ENCODE data around the gene SOWAHC.

Gene SOWAHC

DNA sequence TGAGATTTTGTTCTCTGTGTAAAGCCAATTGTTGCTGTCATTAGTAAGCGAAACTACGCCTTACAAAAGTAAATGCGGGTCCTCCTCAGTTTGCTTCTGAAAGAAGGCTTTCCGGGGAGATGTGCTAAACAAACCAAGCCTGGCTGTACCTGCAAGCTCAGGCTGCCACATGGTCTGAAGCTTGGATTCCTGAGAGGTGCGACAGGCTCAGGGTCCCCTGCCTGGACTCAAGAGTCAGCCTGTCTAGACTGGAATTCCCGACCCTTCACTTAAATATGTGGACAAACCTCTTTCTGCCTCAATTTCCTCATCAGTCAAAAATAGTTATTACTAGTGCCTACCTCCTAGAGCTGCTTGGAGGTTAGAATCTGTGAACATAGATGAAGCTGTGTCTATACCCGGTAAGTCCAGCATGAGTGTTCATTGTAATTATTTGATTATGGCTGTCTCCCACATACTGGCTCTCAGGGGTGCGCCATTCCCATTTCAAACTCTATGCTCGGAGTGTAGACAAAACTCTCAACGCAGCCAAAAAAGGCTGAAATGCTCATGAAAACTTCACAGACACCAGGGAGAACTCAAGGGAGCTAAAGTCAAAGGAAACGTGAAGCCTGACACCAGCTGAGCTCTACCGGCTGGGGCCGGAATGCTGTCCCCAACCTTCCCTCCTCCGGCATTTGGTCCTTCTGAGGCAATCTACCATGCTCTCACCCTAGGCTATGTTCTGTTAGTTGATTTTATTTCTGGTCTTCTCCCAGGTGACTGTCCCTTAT is 31.4 kb downstream of the SOWAHC start:
- no peak for TF ChIP-seq JUND (IDR thresholded peaks at IDR 0.05; ENCODE audit: low read depth)
- DNase-seq (ENCODE audit: low read depth in 1 of 2, low spot score in 1 of 2), result no peak
- in situ Hi-C loops (cut with HindIII; ENCODE audit: low pct_unique_long_range_greater_than_20kb, low sequenced_read_pairs), result no loop called here

- DNase-seq (ENCODE audit: low read depth in 1 of 2, low spot score in 1 of 2), result no peak
- no peak for TF ChIP-seq JUND (IDR thresholded peaks at IDR 0.05; ENCODE audit: low read depth)
- in situ Hi-C loops (cut with HindIII; ENCODE audit: low pct_unique_long_range_greater_than_20kb, low sequenced_read_pairs), result no loop called here
Observed at GRCh38 chr2:109646961-109647360, 32.8 kb downstream of the SOWAHC start.

GRCh38 chr2:109647636-109648035 is 33.5 kb downstream of the SOWAHC start:
- no peak for TF ChIP-seq JUND (IDR thresholded peaks at IDR 0.05; ENCODE audit: low read depth)
- in situ Hi-C loops (cut with HindIII; ENCODE audit: low pct_unique_long_range_greater_than_20kb, low sequenced_read_pairs), result no loop called here
- DNase-seq (ENCODE audit: low read depth in 1 of 2, low spot score in 1 of 2), result no peak

DNA sequence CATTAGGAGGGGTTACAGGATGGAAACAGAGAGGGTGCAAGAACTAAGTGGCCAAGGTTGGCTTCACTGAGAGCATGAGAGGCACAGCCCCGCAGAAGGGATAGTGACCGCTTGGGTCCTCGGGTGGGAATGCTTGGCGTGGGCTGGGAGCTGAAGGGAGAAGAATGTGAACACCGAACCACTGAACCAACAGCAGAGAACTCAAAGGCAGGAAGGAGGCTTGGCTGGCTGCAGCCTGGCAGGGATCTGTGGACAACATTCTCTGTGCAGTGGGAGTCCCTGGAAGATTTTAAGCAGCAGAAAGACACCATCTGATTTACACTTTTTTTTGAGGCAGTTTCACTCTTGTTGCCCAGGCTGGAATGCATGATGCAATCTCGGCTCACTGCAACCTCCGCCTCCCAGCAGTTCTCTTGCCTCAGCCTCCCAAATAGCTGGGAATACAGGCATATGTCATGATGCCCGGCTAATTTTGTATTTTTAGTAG is 33.9 kb downstream of the SOWAHC start:
- DNase-seq (ENCODE audit: low read depth in 1 of 2, low spot score in 1 of 2), result no peak

DNA sequence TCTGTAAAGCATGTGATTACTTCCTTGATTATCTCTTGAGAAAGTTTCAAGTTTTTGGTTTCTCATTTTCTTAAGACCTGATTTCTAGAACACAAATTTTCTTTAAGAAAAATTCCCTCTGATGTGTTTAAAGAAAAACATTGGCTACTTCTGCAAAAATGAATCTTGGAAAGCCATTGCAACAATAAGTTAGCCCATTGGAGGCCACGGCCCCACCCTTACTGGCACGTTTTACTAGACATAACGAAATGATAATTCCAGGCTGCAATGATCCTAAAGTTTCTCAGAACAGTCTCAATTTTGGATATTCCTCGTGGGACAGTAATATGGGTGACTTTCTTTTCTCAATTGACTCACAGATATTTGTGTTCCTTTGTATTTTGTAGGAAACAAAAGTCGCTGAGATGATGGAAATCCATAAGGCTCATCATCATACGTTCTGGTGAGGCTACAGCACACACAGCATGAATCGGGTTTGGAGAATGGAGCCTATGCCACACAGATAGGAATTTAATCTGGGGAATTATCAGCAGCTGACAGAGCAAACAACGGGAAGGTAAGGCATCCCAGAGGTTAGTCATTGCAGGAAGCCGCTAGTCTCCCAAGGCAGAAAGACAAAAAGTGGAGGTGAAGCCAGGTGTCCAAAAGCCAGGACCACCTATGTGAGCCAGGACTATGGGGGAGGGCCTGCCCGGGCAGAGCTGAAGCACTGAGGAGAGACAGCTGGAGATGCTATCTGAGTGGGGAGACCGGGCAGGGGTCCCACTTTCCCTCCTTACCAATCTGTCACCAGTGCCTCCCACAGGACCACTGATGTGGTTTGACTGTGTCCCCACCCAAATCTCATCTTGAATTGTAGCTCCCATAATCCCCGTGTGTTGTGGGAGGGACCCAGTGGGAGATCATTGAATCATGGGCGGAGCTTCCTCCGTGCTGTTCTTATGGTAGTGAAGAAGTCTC is 35.9 kb downstream of the SOWAHC start:
- TF ChIP-seq JUND (IDR thresholded peaks at IDR 0.05; ENCODE audit: low read depth), result no peak
- in situ Hi-C loops (cut with HindIII; ENCODE audit: low pct_unique_long_range_greater_than_20kb, low sequenced_read_pairs), result no loop called here

More for the DNA sequence above, 33.9 kb downstream of the SOWAHC start:
- no peak for TF ChIP-seq JUND (IDR thresholded peaks at IDR 0.05; ENCODE audit: low read depth)
- in situ Hi-C loops (cut with HindIII; ENCODE audit: low pct_unique_long_range_greater_than_20kb, low sequenced_read_pairs), result no loop called here

DNA sequence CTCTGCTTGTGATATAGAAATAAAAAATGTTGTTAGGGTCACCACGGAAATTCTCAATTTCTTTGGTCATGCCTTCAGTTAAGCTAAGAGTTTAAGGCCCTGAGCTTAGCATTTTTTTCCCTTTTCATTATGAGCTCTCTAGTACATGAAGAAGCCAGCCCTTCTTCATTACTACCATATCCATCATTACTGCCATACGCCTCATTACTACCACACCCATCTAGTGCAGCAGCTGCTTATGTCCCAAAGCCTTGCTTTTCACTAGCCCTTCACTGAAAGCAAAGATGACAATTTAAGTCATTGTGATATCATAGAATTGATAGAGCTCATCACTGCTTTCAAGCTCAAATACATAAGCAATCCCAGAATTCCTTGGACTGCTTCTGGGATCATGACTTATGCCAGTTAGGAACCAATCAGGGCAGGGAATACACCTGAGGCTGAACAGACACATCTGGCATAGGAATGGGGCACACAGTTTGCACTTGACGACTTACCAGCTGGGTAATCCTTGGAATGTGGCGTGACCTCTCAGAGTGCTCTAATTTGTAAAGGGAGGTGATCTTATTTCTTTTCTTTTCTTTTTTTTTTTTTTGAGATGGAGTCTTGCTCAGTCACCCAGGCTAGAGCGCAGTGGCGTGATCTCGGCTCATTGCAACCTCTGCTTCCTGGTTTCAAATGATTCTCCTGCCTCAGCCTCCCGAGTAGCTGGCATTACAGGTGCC is 40.3 kb downstream of the SOWAHC start:
- DNase-seq (ENCODE audit: low read depth in 1 of 2, low spot score in 1 of 2), result no peak
- TF ChIP-seq JUND (IDR thresholded peaks at IDR 0.05; ENCODE audit: low read depth), result no peak
- in situ Hi-C loops (cut with HindIII; ENCODE audit: low pct_unique_long_range_greater_than_20kb, low sequenced_read_pairs), result no loop called here

More for the DNA sequence above, 35.9 kb downstream of the SOWAHC start:
- peak in 1 of 2 experiments; percentile 33 for DNase-seq (ENCODE audit: low read depth in 1 of 2, low spot score in 1 of 2)

GRCh38 chr2:109655287-109655686 is 41.1 kb downstream of the SOWAHC start:
- no peak for DNase-seq (ENCODE audit: low read depth in 1 of 2, low spot score in 1 of 2)
- no peak for TF ChIP-seq JUND (IDR thresholded peaks at IDR 0.05; ENCODE audit: low read depth)
- in situ Hi-C loops (cut with HindIII; ENCODE audit: low pct_unique_long_range_greater_than_20kb, low sequenced_read_pairs), result no loop called here

DNA sequence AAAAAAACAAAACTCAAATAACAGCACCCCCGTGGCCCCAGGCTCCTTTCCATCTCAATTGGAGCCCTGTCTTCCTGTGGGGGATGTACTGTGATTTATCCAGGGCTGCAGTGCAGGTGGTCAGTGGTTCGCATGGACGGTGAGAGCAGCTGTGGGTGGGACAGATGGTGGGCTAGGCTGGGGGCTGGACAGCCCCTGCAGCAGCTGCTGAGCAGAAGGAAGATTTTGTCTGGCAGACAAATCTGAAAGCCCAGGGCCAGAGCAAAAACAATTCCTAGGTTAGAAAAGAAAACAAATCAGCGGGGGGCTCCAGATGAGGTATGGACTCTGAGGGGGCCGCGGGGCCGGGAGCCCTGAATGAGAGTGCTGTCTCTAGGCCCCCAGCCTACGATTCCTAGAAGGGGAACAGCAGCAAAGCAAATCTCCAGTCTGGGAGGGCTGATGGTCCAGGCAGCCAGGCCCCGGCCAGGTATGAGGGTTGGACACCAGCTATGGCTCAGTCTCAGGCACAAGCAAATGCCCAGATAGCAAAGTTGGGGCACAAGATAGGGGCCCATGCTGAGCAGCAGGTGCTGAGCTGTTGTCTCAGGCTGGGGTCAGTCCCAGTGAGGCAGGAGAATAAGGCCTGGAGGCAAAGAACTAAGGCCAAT is 45.4 kb downstream of the SOWAHC start:
- in situ Hi-C loops (cut with HindIII; ENCODE audit: low pct_unique_long_range_greater_than_20kb, low sequenced_read_pairs), result no loop called here
- no peak for TF ChIP-seq JUND (IDR thresholded peaks at IDR 0.05; ENCODE audit: low read depth)
- no peak for DNase-seq (ENCODE audit: low read depth in 1 of 2, low spot score in 1 of 2)

GRCh38 chr2:109660046-109660860 is 46.1 kb downstream of the SOWAHC start:
- peak in 1 of 2 experiments; percentile 88 for DNase-seq (ENCODE audit: low read depth in 1 of 2, low spot score in 1 of 2)
- no peak for TF ChIP-seq JUND (IDR thresholded peaks at IDR 0.05; ENCODE audit: low read depth)
- in situ Hi-C loops (cut with HindIII; ENCODE audit: low pct_unique_long_range_greater_than_20kb, low sequenced_read_pairs), result no loop called here

- TF ChIP-seq JUND (IDR thresholded peaks at IDR 0.05; ENCODE audit: low read depth), result no peak
- peak in 1 of 2 experiments; percentile 65 for DNase-seq (ENCODE audit: low read depth in 1 of 2, low spot score in 1 of 2)
- in situ Hi-C loops (cut with HindIII; ENCODE audit: low pct_unique_long_range_greater_than_20kb, low sequenced_read_pairs), result no loop called here
Observed at GRCh38 chr2:109662889-109663288, 48.7 kb downstream of the SOWAHC start.

- in situ Hi-C loops (cut with HindIII; ENCODE audit: low pct_unique_long_range_greater_than_20kb, low sequenced_read_pairs), result no loop called here
Observed at GRCh38 chr2:109663721-109664120, 49.6 kb downstream of the SOWAHC start.

More at GRCh38 chr2:109663721-109664120, 49.6 kb downstream of the SOWAHC start:
- no peak for DNase-seq (ENCODE audit: low read depth in 1 of 2, low spot score in 1 of 2)
- no peak for TF ChIP-seq JUND (IDR thresholded peaks at IDR 0.05; ENCODE audit: low read depth)
